K562 (cell line): ENCODE data around the gene HERC3. TPM values are rescaled to one million over a fixed set of nuclear protein-coding genes. Genes with fewer than 3 reads are reported as not detected.

Experiments used
- BMI1 ChIP-seq: fragments of 150-350 bp; IDR thresholded peaks from 2 replicates; pipeline ENCODE4 v1.6.1; 2014; ENCODE audit warnings: low read length
- CBX2 ChIP-seq: fragments of 200-600 bp; sonication (generic); IDR thresholded peaks from one replicate; pipeline ENCODE4 v1.6.1; 2012; ENCODE audit warnings: mild to moderate bottlenecking, low read length, inconsistent platforms; ENCODE audit not compliant: insufficient read depth, poor library complexity, severe bottlenecking
- CHD1 ChIP-seq: fragments of 200-600 bp; sonication (generic); IDR thresholded peaks from one replicate; pipeline ENCODE4 v1.6.1; 2012; ENCODE audit warnings: mild to moderate bottlenecking, moderate library complexity, low read length, inconsistent platforms
- CHD4 ChIP-seq: fragments of 200-600 bp; sonication (generic); IDR thresholded peaks from 3 replicates; pipeline ENCODE4 v1.6.1; 2012; ENCODE audit warnings: low read depth, mild to moderate bottlenecking, mixed read lengths, low read length, inconsistent platforms; ENCODE audit not compliant: insufficient read depth, insufficient replicate concordance, poor library complexity, severe bottlenecking
- EGR1 ChIP-seq: fragments of 450-650 bp; conservative IDR thresholded peaks from 2 replicates; pipeline ENCODE4 v1.6.1; 2017; ENCODE audit warnings: mild to moderate bottlenecking
- GATAD2A ChIP-seq: fragments of 450-650 bp; IDR thresholded peaks from 2 replicates; pipeline ENCODE4 v1.6.1; 2017
- MAZ ChIP-seq, 2 experiments: fragments of 450-650 bp in 1 of 2; sonication (generic) in 1 of 2; formaldehyde crosslinking; IDR thresholded peaks in 1 of 2; conservative IDR thresholded peaks in 1 of 2; 2 replicates each; pipeline versions ENCODE4 v1.4.0 to v1.5.0; 2020; ENCODE audit warnings: mild to moderate bottlenecking in 1 of 2, missing genetic modification reagents in 1 of 2
- NFXL1 ChIP-seq: fragments of 450-650 bp; formaldehyde crosslinking; IDR thresholded peaks from 2 replicates; pipeline ENCODE4 v1.4.0; 2021; ENCODE audit warnings: mild to moderate bottlenecking
- PHB2 ChIP-seq: fragments of 450-650 bp; IDR thresholded peaks from 2 replicates; pipeline ENCODE4 v1.6.1; 2017; ENCODE audit warnings: low read depth
- PHF21A ChIP-seq: fragments of 450-650 bp; IDR thresholded peaks from 2 replicates; pipeline ENCODE4 v1.6.1; 2017; ENCODE audit warnings: low read depth, borderline replicate concordance
- PTBP1 ChIP-seq: fragments of 200-400 bp; formaldehyde crosslinking; IDR thresholded peaks from 2 replicates; pipeline ENCODE4 v1.6.1; 2017; ENCODE audit warnings: low read depth, low read length
- PTTG1 ChIP-seq: fragments of 450-650 bp; IDR thresholded peaks from 2 replicates; pipeline ENCODE4 v1.6.1; 2016; ENCODE audit warnings: low read depth, mild to moderate bottlenecking, missing genetic modification characterization, missing compliant biosample characterization
- RBM22 ChIP-seq: fragments of 200-400 bp; formaldehyde crosslinking; IDR thresholded peaks from 2 replicates; pipeline ENCODE4 v1.6.1; 2018; ENCODE audit warnings: low read length, low read depth; ENCODE audit not compliant: poor library complexity, severe bottlenecking
- RUNX1 ChIP-seq: sonication (generic); IDR thresholded peaks from 2 replicates; pipeline ENCODE4 v1.6.1; 2016; ENCODE audit warnings: antibody characterized with exemption, low read depth
- TBP ChIP-seq: optimal IDR thresholded peaks from 2 replicates; pipeline ENCODE3; 2011; ENCODE audit warnings: low read depth, low read length, improper control_type of control experiment
- XRCC3 ChIP-seq: fragments of 450-650 bp; IDR thresholded peaks from 2 replicates; pipeline ENCODE4 v1.6.1; 2017; ENCODE audit warnings: mild to moderate bottlenecking, moderate library complexity
- XRCC5 ChIP-seq: fragments of 200-400 bp; formaldehyde crosslinking; IDR thresholded peaks from 2 replicates; pipeline ENCODE4 v1.6.1; 2017; ENCODE audit warnings: low read depth, mild to moderate bottlenecking, low read length
- ZC3H11A ChIP-seq: IDR thresholded peaks from 2 replicates; pipeline ENCODE4 v1.6.1; 2012; ENCODE audit warnings: low read depth, low read length, improper control_type of control experiment
- ZNF174 ChIP-seq: fragments of 250-450 bp; sonication (Bioruptor Pico); IDR thresholded peaks from 2 replicates; pipeline ENCODE4 v1.4.0; 2020; ENCODE audit warnings: mild to moderate bottlenecking
- polyA plus RNA-seq, 8 experiments: library from polyadenylated mRNA; depleted of rRNA in 4 of 8; stranded (reverse) in 5 of 8; unstranded in 3 of 8; fragments of >200 nt; fragmentation: Nextera tagmentation in 2 of 8; fragmentation: Illumina TruSeq in 1 of 8; extraction: Ambion mirVana in 2 of 8; extraction: Trizol in 1 of 8; gene quantifications; 2 replicates each; pipeline versions ENCODE4 v1.2.1 to v1.2.3, GENCODE V29; 2011 to 2014; ENCODE audit warnings: inconsistent platforms in 1 of 8, missing spikeins in 1 of 8
- total RNA-seq, 7 experiments: library from RNA; depleted of rRNA in 6 of 7; stranded (reverse); fragments of >200 nt in 6 of 7; fragmentation: Illumina TruSeq in 2 of 7; extraction: Trizol in 2 of 7; gene quantifications; 2 replicates each; pipeline versions ENCODE4 v1.2.1 to v1.2.3, GENCODE V29; 2011 to 2021; ENCODE audit warnings: low replicate concordance in 1 of 7
- TF ChIP-seq, protein P1 (sequence below): sonication (generic); formaldehyde crosslinking; IDR thresholded peaks from 2 replicates; pipeline ENCODE4 v1.8.1; 2022; ENCODE audit warnings: missing genetic modification reagents
- TF ChIP-seq, protein P2 (sequence below): sonication (generic); formaldehyde crosslinking; IDR thresholded peaks from 2 replicates; pipeline ENCODE4 v1.4.0; 2020; ENCODE audit warnings: mild to moderate bottlenecking, missing genetic modification reagents
- TF ChIP-seq, protein P3 (sequence below): fragments of 450-650 bp; formaldehyde crosslinking; IDR thresholded peaks from 2 replicates; pipeline ENCODE4 v1.4.0; 2020; ENCODE audit warnings: mild to moderate bottlenecking, mixed read lengths

Gene HERC3
- total and polyA plus RNA-seq, 9 of the 15 experiments (the other 6 are each of a cell fraction or from before 2014, with no cell fraction given), result 1.8 to 13.1 (median 7.6) TPM

DNA sequence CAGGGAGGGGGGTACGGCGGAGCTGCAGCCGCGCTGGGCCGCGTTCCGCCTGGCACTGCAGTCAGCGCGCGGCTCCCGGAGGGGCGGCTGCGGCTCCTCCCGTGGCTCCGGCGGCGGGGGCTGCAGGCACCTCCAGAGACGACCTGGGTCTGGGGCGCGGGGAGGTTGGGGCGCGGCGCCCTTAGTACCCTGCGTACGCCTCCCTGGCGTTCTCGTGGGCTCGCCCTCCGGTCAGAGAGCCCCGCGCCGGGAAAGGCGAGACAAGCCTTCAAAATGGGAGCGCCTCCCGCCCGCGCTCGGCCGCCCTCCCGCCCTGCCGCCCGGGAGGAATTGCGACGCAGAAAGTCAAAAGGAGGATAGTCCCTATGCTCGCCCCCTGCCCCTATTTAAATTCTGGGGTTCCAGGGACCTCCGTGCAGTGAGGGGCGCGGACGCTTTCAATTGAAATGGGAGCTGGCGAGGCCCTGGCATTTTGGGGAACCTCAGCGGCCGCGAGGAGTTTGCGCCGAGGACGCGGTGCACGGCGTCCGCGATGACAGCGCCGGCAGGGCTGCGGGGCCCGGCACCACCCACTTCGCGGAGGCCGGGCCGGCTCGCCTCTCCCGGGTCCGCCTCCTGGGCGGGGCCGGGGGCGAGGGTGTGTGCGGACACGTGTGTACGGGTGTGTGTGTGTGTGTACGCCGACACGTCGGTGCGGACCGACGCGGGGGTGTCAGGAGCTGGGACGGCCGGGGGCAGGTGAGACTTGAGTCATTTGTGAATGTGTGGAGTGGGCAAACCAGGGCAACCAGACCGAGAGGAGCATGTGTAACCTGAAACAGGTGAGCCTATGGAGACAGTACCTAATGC, 544 bp downstream of the HERC3 start (continued):
- peak in 1 of 2 experiments; percentile 61; a peak in 2 of 4 replicates for TF ChIP-seq MAZ (CRISPR knock-in tag; conservative IDR thresholded peaks at IDR 0.05 in 1 of 2, IDR thresholded peaks at IDR 0.05 in 1 of 2)
- no peak for TF ChIP-seq RUNX1
- TF ChIP-seq, protein P1, sequence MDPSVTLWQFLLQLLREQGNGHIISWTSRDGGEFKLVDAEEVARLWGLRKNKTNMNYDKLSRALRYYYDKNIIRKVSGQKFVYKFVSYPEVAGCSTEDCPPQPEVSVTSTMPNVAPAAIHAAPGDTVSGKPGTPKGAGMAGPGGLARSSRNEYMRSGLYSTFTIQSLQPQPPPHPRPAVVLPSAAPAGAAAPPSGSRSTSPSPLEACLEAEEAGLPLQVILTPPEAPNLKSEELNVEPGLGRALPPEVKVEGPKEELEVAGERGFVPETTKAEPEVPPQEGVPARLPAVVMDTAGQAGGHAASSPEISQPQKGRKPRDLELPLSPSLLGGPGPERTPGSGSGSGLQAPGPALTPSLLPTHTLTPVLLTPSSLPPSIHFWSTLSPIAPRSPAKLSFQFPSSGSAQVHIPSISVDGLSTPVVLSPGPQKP (CRISPR knock-in tag), result no peak
- no peak for TF ChIP-seq XRCC3
- no peak for TF ChIP-seq PTTG1 (tag)
- no peak for TF ChIP-seq CHD4
- no peak for TF ChIP-seq CHD1
- no peak for TF ChIP-seq ZNF174 (CRISPR knock-in tag)
- TF ChIP-seq PHB2, result no peak
- no peak for TF ChIP-seq ZC3H11A
- TF ChIP-seq CBX2, result no peak
- peak; percentile 40 for TF ChIP-seq TBP
- peak; percentile 80 for TF ChIP-seq EGR1
- TF ChIP-seq RBM22, result no peak
- 0 out of 2 replicates have a peak, but pooled peaks have one; percentile 45 for TF ChIP-seq PHF21A
- no peak for TF ChIP-seq GATAD2A
- TF ChIP-seq, protein P2, sequence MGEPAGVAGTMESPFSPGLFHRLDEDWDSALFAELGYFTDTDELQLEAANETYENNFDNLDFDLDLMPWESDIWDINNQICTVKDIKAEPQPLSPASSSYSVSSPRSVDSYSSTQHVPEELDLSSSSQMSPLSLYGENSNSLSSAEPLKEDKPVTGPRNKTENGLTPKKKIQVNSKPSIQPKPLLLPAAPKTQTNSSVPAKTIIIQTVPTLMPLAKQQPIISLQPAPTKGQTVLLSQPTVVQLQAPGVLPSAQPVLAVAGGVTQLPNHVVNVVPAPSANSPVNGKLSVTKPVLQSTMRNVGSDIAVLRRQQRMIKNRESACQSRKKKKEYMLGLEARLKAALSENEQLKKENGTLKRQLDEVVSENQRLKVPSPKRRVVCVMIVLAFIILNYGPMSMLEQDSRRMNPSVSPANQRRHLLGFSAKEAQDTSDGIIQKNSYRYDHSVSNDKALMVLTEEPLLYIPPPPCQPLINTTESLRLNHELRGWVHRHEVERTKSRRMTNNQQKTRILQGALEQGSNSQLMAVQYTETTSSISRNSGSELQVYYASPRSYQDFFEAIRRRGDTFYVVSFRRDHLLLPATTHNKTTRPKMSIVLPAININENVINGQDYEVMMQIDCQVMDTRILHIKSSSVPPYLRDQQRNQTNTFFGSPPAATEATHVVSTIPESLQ (CRISPR knock-in tag), result no peak
- TF ChIP-seq NFXL1 (CRISPR knock-in tag), result no peak
- TF ChIP-seq PTBP1, result no peak
- no peak for TF ChIP-seq BMI1
- TF ChIP-seq, protein P3, sequence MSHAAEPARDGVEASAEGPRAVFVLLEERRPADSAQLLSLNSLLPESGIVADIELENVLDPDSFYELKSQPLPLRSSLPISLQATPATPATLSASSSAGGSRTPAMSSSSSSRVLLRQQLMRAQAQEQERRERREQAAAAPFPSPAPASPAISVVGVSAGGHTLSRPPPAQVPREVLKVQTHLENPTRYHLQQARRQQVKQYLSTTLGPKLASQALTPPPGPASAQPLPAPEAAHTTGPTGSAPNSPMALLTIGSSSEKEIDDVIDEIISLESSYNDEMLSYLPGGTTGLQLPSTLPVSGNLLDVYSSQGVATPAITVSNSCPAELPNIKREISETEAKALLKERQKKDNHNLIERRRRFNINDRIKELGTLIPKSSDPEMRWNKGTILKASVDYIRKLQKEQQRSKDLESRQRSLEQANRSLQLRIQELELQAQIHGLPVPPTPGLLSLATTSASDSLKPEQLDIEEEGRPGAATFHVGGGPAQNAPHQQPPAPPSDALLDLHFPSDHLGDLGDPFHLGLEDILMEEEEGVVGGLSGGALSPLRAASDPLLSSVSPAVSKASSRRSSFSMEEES, result no peak
- no peak for TF ChIP-seq XRCC5
